Left ventricle myocardium inferior (tissue), 1 donor: ENCODE results near the gene ZNF543. TPM values are rescaled to one million over a fixed set of nuclear protein-coding genes. Genes with fewer than 3 reads are reported as not detected.

ENCODE experiments used
- DNase-seq: peaks from one replicate; pipeline ENCODE4 v3.0.0-alpha.2; 2020
- H3K27ac ChIP-seq: fragments of 200-600 bp; replicated peaks from 2 replicates; pipeline ENCODE4 v1.8.0; 2021
- H3K27me3 ChIP-seq: fragments of 200-600 bp; 2 replicates; pipeline ENCODE4 v1.8.0; 2021; ENCODE audit warnings: low read depth
- H3K36me3 ChIP-seq: fragments of 200-600 bp; 2 replicates; pipeline ENCODE4 v1.8.0; 2021
- H3K4me1 ChIP-seq: fragments of 200-600 bp; 2 replicates; pipeline ENCODE4 v1.8.0; 2021
- H3K4me3 ChIP-seq: fragments of 200-600 bp; 2 replicates; pipeline ENCODE4 v1.8.0; 2021; ENCODE audit warnings: mild to moderate bottlenecking, moderate library complexity
- H3K9me3 ChIP-seq: fragments of 200-600 bp; replicated peaks from 2 replicates; pipeline ENCODE4 v1.8.0; 2021
- CTCF ChIP-seq: fragments of 200-600 bp; IDR thresholded peaks from 2 replicates; pipeline ENCODE4 v1.8.0; 2021; ENCODE audit warnings: antibody characterized with exemption, mild to moderate bottlenecking, borderline replicate concordance
- intact Hi-C: fragments of 100-400 bp; cut with micrococcal nuclease; formaldehyde crosslinking; loops from one replicate; pipeline ENCODE4 v1.11.0; 2022
- total RNA-seq: library from RNA; stranded (reverse); fragmentation: NEBNext Ultra II Directional; extraction: Animal tissue kit (Norgen Biotek cat#: 25700); gene quantifications from one replicate; pipeline ENCODE4 v1.2.1, GENCODE V29; 2021
- donor health status: DM: no; HTN: yes; CAD: no; lungs with severe emphysema.

Gene ZNF543
- total RNA-seq, 1 donor from 2014 or later = 5.7 TPM

- DNase-seq = no peak
- Histone ChIP-seq H3K27me3 (no peaks in the 10 kb centered on the region), H3K4me3 (no peak overlapping the region), H3K27ac (no peak overlapping the region), H3K4me1 (peaks cover 7% of the 10 kb centered on the region), H3K9me3 (peaks cover 64% of the 10 kb centered on the region), H3K36me3 (peaks cover 100% of the 10 kb centered on the region)
- intact Hi-C loops = no loop called here
- TF ChIP-seq CTCF = no peak
Measured at GRCh38 chr19:57290970-57291369, 29.3 kb upstream of the ZNF543 start.

- intact Hi-C loops = no loop called here
- H3K27ac ChIP-seq = no peak overlapping the region
- H3K27me3 ChIP-seq = no peaks in the 10 kb centered on the region
- no peak for TF ChIP-seq CTCF
- peaks cover 64% of the 10 kb centered on the region for H3K9me3 ChIP-seq
- peaks cover 98% of the 10 kb centered on the region for H3K36me3 ChIP-seq
- H3K4me3 ChIP-seq = no peak overlapping the region
- no peaks in the 10 kb centered on the region for H3K4me1 ChIP-seq
- no peak for DNase-seq
Measured at GRCh38 chr19:57292547-57292946, 27.7 kb upstream of the ZNF543 start.

- Histone ChIP-seq H3K27ac (no peak overlapping the region), H3K4me3 (no peak overlapping the region), H3K36me3 (peaks cover 97% of the 10 kb centered on the region), H3K27me3 (no peaks in the 10 kb centered on the region), H3K9me3 (peaks cover 64% of the 10 kb centered on the region), H3K4me1 (no peaks in the 10 kb centered on the region)
- no peak for TF ChIP-seq CTCF
- no peak for DNase-seq
- intact Hi-C loops = no loop called here
Measured at GRCh38 chr19:57293719-57294118, 26.6 kb upstream of the ZNF543 start.

GRCh38 chr19:57302020-57302465 lies 18.2 kb upstream of the ZNF543 start:
- intact Hi-C loops = no loop called here
- peak overlapping the region; percentile 20 for H3K27ac ChIP-seq
- TF ChIP-seq CTCF = no peak
- peaks cover 21% of the 10 kb centered on the region for H3K4me1 ChIP-seq
- H3K9me3 ChIP-seq = no peaks in the 10 kb centered on the region
- H3K36me3 ChIP-seq = peaks cover 69% of the 10 kb centered on the region
- DNase-seq = no peak
- H3K27me3 ChIP-seq = no peaks in the 10 kb centered on the region
- no peak overlapping the region for H3K4me3 ChIP-seq

- H3K27ac ChIP-seq = no peak overlapping the region
- intact Hi-C loops = no loop called here
- no peaks in the 10 kb centered on the region for H3K27me3 ChIP-seq
- peaks cover 21% of the 10 kb centered on the region for H3K4me1 ChIP-seq
- no peak for DNase-seq
- H3K4me3 ChIP-seq = no peak overlapping the region
- peaks cover 61% of the 10 kb centered on the region for H3K36me3 ChIP-seq
- TF ChIP-seq CTCF = no peak
- no peaks in the 10 kb centered on the region for H3K9me3 ChIP-seq
Measured at GRCh38 chr19:57302727-57303401, 17.4 kb upstream of the ZNF543 start.
